GM21737 (cell line): ENCODE measurements around the gene ZDHHC11B.
"Not testable (repeated sequence)": the region's sequence is repeated elsewhere in the genome, so short reads cannot be mapped to it uniquely, and the experiment has no call there.

ENCODE experiments used
- ATAC-seq: cut with Tn5 transposase; IDR thresholded peaks from one replicate; pipeline ENCODE4 v1.9.1; 2021; ENCODE audit warnings: mild to moderate bottlenecking, moderate library complexity; ENCODE audit not compliant: unreplicated experiment

ZDHHC11B gene

GRCh38 chr5:787224-787856, 2.8 kb upstream of the ZDHHC11B start:
- not testable (repeated sequence) for ATAC-seq

GRCh38 chr5:785181-785705, 714 bp upstream of the ZDHHC11B start:
- not testable (repeated sequence) for ATAC-seq

- ATAC-seq = not testable (repeated sequence)
Measured at GRCh38 chr5:783881-784427, 575 bp downstream of the ZDHHC11B start.

- not testable (repeated sequence) for ATAC-seq
Measured at GRCh38 chr5:783049-783802, 1.3 kb downstream of the ZDHHC11B start.

- ATAC-seq = not testable (repeated sequence)
Measured at GRCh38 chr5:782356-782755, 2.2 kb downstream of the ZDHHC11B start.

GRCh38 chr5:780571-780970, 4.0 kb downstream of the ZDHHC11B start:
- ATAC-seq = not testable (repeated sequence)

GRCh38 chr5:778967-779366, 5.6 kb downstream of the ZDHHC11B start:
- not testable (repeated sequence) for ATAC-seq

GRCh38 chr5:778421-778820, 6.1 kb downstream of the ZDHHC11B start:
- not testable (repeated sequence) for ATAC-seq

- ATAC-seq = no peak
Measured at GRCh38 chr5:777756-778161, 6.8 kb downstream of the ZDHHC11B start.

GRCh38 chr5:776862-777711, 7.4 kb downstream of the ZDHHC11B start:
- ATAC-seq = no peak

GRCh38 chr5:775961-776861, 8.3 kb downstream of the ZDHHC11B start:
- no peak for ATAC-seq

- ATAC-seq = not testable (repeated sequence)
Measured at GRCh38 chr5:775595-775960, 9.0 kb downstream of the ZDHHC11B start.

GRCh38 chr5:774854-775505, 9.5 kb downstream of the ZDHHC11B start:
- not testable (repeated sequence) for ATAC-seq

GRCh38 chr5:774304-774703, 10.2 kb downstream of the ZDHHC11B start:
- ATAC-seq = not testable (repeated sequence)

- no peak for ATAC-seq
Measured at GRCh38 chr5:773517-774264, 10.8 kb downstream of the ZDHHC11B start.

- ATAC-seq = not testable (repeated sequence)
Measured at GRCh38 chr5:772931-773330, 11.6 kb downstream of the ZDHHC11B start.

GRCh38 chr5:772547-772890, 12.0 kb downstream of the ZDHHC11B start:
- not testable (repeated sequence) for ATAC-seq

GRCh38 chr5:771841-772546, 12.5 kb downstream of the ZDHHC11B start:
- ATAC-seq = not testable (repeated sequence)
